KMS-11 (cell line): ENCODE data around the gene EVI5L.

Experiments used
- H2AFZ ChIP-seq: fragments of 200-600 bp; sonication (generic); 2 replicates; pipeline ENCODE4 v1.6.1; 2016; ENCODE audit warnings: antibody characterized with exemption, mixed run types, low read depth
- H3K27ac ChIP-seq: fragments of 200-600 bp; sonication (generic); 2 replicates; pipeline ENCODE4 v1.6.1; 2016; ENCODE audit warnings: mild to moderate bottlenecking, mixed run types
- H3K27me3 ChIP-seq: fragments of 200-600 bp; sonication (generic); 2 replicates; pipeline ENCODE4 v1.6.1; 2017; ENCODE audit warnings: mild to moderate bottlenecking, low read depth, mixed run types, moderate library complexity; ENCODE audit not compliant: insufficient read depth
- H3K36me3 ChIP-seq: fragments of 200-600 bp; sonication (generic); 2 replicates; pipeline ENCODE4 v1.6.1; 2017; ENCODE audit warnings: mild to moderate bottlenecking, mixed run types; ENCODE audit not compliant: insufficient read depth
- H3K4me1 ChIP-seq: fragments of 200-600 bp; sonication (generic); 2 replicates; pipeline ENCODE4 v1.6.1; 2016; ENCODE audit warnings: mild to moderate bottlenecking, low read depth, mixed run types; ENCODE audit not compliant: poor library complexity, severe bottlenecking
- H3K4me2 ChIP-seq: fragments of 200-600 bp; sonication (generic); 2 replicates; pipeline ENCODE4 v1.7.0; 2016; ENCODE audit warnings: mild to moderate bottlenecking, mixed run types
- H3K4me3 ChIP-seq: fragments of 200-600 bp; sonication (generic); IDR thresholded peaks from 2 replicates; pipeline ENCODE4 v1.6.1; 2017; ENCODE audit warnings: low read depth, low read length, mixed read lengths; ENCODE audit not compliant: insufficient read depth
- H3K79me2 ChIP-seq: fragments of 200-600 bp; sonication (generic); 2 replicates; pipeline ENCODE4 v1.6.1; 2016; ENCODE audit warnings: low read depth, mixed run types; ENCODE audit not compliant: insufficient read depth
- H3K9ac ChIP-seq: fragments of 200-600 bp; sonication (generic); 2 replicates; pipeline ENCODE4 v1.6.1; 2016; ENCODE audit warnings: mild to moderate bottlenecking, mixed run types
- H4K20me1 ChIP-seq: fragments of 200-600 bp; sonication (generic); 2 replicates; pipeline ENCODE4 v1.6.1; 2016; ENCODE audit warnings: mild to moderate bottlenecking, mixed run types; ENCODE audit not compliant: insufficient read depth
- TF ChIP-seq, protein P1 (sequence below): fragments of 200-600 bp; sonication (generic); conservative IDR thresholded peaks from 2 replicates; pipeline ENCODE4 v1.6.1; 2017; ENCODE audit warnings: low read depth, mild to moderate bottlenecking, antibody characterized with exemption, low read length, moderate library complexity, mixed read lengths

The EVI5L gene

GRCh38 chr19:7912697-7913564 lies 82.9 kb downstream of the EVI5L start:
- peaks cover 19% of the 10 kb centered on the region for H3K27me3 ChIP-seq
- H3K9ac ChIP-seq: no peak overlapping the region
- TF ChIP-seq, protein P1, sequence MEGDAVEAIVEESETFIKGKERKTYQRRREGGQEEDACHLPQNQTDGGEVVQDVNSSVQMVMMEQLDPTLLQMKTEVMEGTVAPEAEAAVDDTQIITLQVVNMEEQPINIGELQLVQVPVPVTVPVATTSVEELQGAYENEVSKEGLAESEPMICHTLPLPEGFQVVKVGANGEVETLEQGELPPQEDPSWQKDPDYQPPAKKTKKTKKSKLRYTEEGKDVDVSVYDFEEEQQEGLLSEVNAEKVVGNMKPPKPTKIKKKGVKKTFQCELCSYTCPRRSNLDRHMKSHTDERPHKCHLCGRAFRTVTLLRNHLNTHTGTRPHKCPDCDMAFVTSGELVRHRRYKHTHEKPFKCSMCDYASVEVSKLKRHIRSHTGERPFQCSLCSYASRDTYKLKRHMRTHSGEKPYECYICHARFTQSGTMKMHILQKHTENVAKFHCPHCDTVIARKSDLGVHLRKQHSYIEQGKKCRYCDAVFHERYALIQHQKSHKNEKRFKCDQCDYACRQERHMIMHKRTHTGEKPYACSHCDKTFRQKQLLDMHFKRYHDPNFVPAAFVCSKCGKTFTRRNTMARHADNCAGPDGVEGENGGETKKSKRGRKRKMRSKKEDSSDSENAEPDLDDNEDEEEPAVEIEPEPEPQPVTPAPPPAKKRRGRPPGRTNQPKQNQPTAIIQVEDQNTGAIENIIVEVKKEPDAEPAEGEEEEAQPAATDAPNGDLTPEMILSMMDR: no peak
- no peaks in the 10 kb centered on the region for H3K79me2 ChIP-seq
- no peak overlapping the region for H3K4me2 ChIP-seq
- no peaks in the 10 kb centered on the region for H3K36me3 ChIP-seq
- H3K4me1 ChIP-seq: no peaks in the 10 kb centered on the region
- H2AFZ ChIP-seq: no peak overlapping the region
- no peak overlapping the region for H3K27ac ChIP-seq
- no peak overlapping the region for H3K4me3 ChIP-seq
- H4K20me1 ChIP-seq: no peaks in the 10 kb centered on the region

DNA sequence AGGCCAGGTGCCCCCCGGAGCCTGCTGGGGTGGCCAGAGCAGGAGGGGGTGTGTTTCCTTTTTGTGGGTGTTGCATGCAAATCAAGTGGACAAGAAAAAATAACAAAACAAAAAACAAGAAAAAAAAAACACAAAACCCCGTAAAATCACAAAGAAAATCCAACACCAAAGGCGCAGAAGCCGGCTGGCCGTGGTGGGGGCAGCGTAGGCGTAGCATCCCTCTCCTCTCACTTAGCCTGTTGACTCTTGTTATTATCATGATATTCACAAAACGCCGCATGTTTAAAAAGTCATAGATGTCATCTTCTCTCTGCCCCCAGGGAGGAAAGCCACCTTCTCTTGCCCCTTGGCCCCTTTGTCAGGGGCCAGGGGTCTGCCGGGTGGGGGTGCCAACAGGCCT lies 83.6 kb downstream of the EVI5L start:
- no peaks in the 10 kb centered on the region for H4K20me1 ChIP-seq
- no peaks in the 10 kb centered on the region for H3K4me1 ChIP-seq
- TF ChIP-seq, protein P1: no peak
- H3K36me3 ChIP-seq: no peaks in the 10 kb centered on the region
- no peak overlapping the region for H3K9ac ChIP-seq
- H3K27ac ChIP-seq: no peak overlapping the region
- H3K4me3 ChIP-seq: no peak overlapping the region
- H3K79me2 ChIP-seq: no peaks in the 10 kb centered on the region
- H2AFZ ChIP-seq: no peak overlapping the region
- peaks cover 27% of the 10 kb centered on the region for H3K27me3 ChIP-seq
- H3K4me2 ChIP-seq: no peak overlapping the region

GRCh38 chr19:7914099-7914498 lies 84.1 kb downstream of the EVI5L start:
- no peaks in the 10 kb centered on the region for H4K20me1 ChIP-seq
- no peak overlapping the region for H2AFZ ChIP-seq
- no peaks in the 10 kb centered on the region for H3K79me2 ChIP-seq
- no peaks in the 10 kb centered on the region for H3K36me3 ChIP-seq
- H3K27ac ChIP-seq: no peak overlapping the region
- peaks cover 3% of the 10 kb centered on the region for H3K4me1 ChIP-seq
- no peak overlapping the region for H3K4me3 ChIP-seq
- H3K9ac ChIP-seq: no peak overlapping the region
- H3K27me3 ChIP-seq: peaks cover 27% of the 10 kb centered on the region
- TF ChIP-seq, protein P1: no peak
- H3K4me2 ChIP-seq: no peak overlapping the region
